Upper lobe of right lung (tissue), 1 donor: ENCODE data around the gene KHNYN. TPM values are rescaled to one million over a fixed set of nuclear protein-coding genes. Genes with fewer than 3 reads are reported as not detected.
"Not testable (repeated sequence)": the region's sequence is repeated elsewhere in the genome, so short reads cannot be mapped to it uniquely, and the experiment has no call there.

Experiments used
- ATAC-seq: fragments of 200-7000 bp; cut with Tn5 transposase; one replicate; pipeline ENCODE4 v1.9.1; 2020; ENCODE audit warnings: mild to moderate bottlenecking, moderate library complexity
- DNase-seq: peaks from one replicate; pipeline ENCODE4 v3.0.0-alpha.2; 2020
- H3K27ac ChIP-seq: fragments of 200-600 bp; one replicate; pipeline ENCODE4 v1.8.0; 2022
- H3K27me3 ChIP-seq: fragments of 200-600 bp; one replicate; pipeline ENCODE4 v1.8.0; 2022; ENCODE audit warnings: mild to moderate bottlenecking
- H3K36me3 ChIP-seq: fragments of 200-600 bp; one replicate; pipeline ENCODE4 v1.8.0; 2022
- H3K4me1 ChIP-seq: fragments of 200-600 bp; one replicate; pipeline ENCODE4 v1.8.0; 2022
- H3K4me3 ChIP-seq: fragments of 200-600 bp; one replicate; pipeline ENCODE4 v1.8.0; 2022; ENCODE audit warnings: mild to moderate bottlenecking
- H3K9me3 ChIP-seq: fragments of 200-600 bp; one replicate; pipeline ENCODE4 v1.8.0; 2022
- CTCF ChIP-seq: fragments of 200-600 bp; IDR thresholded peaks from one replicate; pipeline ENCODE4 v1.8.0; 2022; ENCODE audit warnings: antibody characterized with exemption
- intact Hi-C: fragments of 100-400 bp; cut with DNase I; formaldehyde crosslinking; loops from one replicate; pipeline ENCODE4 v1.11.0; 2022
- total RNA-seq: library from RNA; stranded (reverse); fragmentation: NEBNext Ultra II Directional; extraction: Animal tissue kit (Norgen Biotek cat#: 25700); gene quantifications from one replicate; pipeline ENCODE4 v1.2.1, GENCODE V29; 2021
- donor health status: DM: no; HTN: yes; CAD: no; lungs with severe emphysema.

The KHNYN gene
- total RNA-seq, 1 donor from 2014 or later, result 56.2 TPM

- Histone ChIP-seq H3K27me3 (no peaks in the 10 kb centered on the region), H3K4me1 (no peaks in the 10 kb centered on the region), H3K9me3 (no peaks in the 10 kb centered on the region), H3K4me3 (no peak overlapping the region), H3K36me3 (no peaks in the 10 kb centered on the region), H3K27ac (no peak overlapping the region)
- no peak for TF ChIP-seq CTCF
- no peak for DNase-seq
- ATAC-seq, result no peak
- intact Hi-C loops, result no loop called here
Observed at GRCh38 chr14:24473211-24473610, 43.5 kb downstream of the KHNYN start.

GRCh38 chr14:24475261-24475660, 45.5 kb downstream of the KHNYN start:
- no peaks in the 10 kb centered on the region for H3K4me1 ChIP-seq
- DNase-seq (no peak), ATAC-seq (no peak)
- TF ChIP-seq CTCF, result no peak
- intact Hi-C loops, result no loop called here
- no peaks in the 10 kb centered on the region for H3K27me3 ChIP-seq
- no peak overlapping the region for H3K27ac ChIP-seq
- no peak overlapping the region for H3K4me3 ChIP-seq
- H3K36me3 ChIP-seq, result no peaks in the 10 kb centered on the region
- no peaks in the 10 kb centered on the region for H3K9me3 ChIP-seq

GRCh38 chr14:24479999-24480398, 50.2 kb downstream of the KHNYN start:
- H3K4me3 ChIP-seq, H3K4me1 ChIP-seq, H3K36me3 ChIP-seq, ATAC-seq, H3K27ac ChIP-seq, H3K27me3 ChIP-seq, intact Hi-C loops, DNase-seq, H3K9me3 ChIP-seq: not testable (repeated sequence)

GRCh38 chr14:24481622-24482324, 52.0 kb downstream of the KHNYN start:
- no peak overlapping the region for H3K4me3 ChIP-seq
- H3K4me1 ChIP-seq, result no peaks in the 10 kb centered on the region
- no peak overlapping the region for H3K27ac ChIP-seq
- no peaks in the 10 kb centered on the region for H3K27me3 ChIP-seq
- TF ChIP-seq CTCF, result peak; percentile 48
- DNase-seq, result peak; percentile 69
- no peaks in the 10 kb centered on the region for H3K9me3 ChIP-seq
- ATAC-seq, result peak; percentile 89
- intact Hi-C loops, result no loop called here
- no peaks in the 10 kb centered on the region for H3K36me3 ChIP-seq

GRCh38 chr14:24482699-24483303, 53.0 kb downstream of the KHNYN start:
- H3K9me3 ChIP-seq, H3K4me3 ChIP-seq, H3K27me3 ChIP-seq, intact Hi-C loops, H3K36me3 ChIP-seq, H3K27ac ChIP-seq, H3K4me1 ChIP-seq, DNase-seq: not testable (repeated sequence)
- peak; percentile 58 for ATAC-seq

- DNase-seq (no peak), ATAC-seq (peak; percentile 19)
- no peak for TF ChIP-seq CTCF
- Histone ChIP-seq H3K27me3 (no peaks in the 10 kb centered on the region), H3K4me1 (no peaks in the 10 kb centered on the region), H3K4me3 (no peak overlapping the region), H3K36me3 (no peaks in the 10 kb centered on the region), H3K27ac (no peak overlapping the region), H3K9me3 (no peaks in the 10 kb centered on the region)
- intact Hi-C loops, result no loop called here
Observed at GRCh38 chr14:24483604-24484252, 54.0 kb downstream of the KHNYN start.

Other genes with a start within 250 kb of the KHNYN start
- 25.1 TPM for gene IPO4, start 241.1 kb upstream of the KHNYN start, total RNA-seq
- gene TM9SF1, start 234.5 kb upstream of the KHNYN start, total RNA-seq, result 52.0 TPM
- gene TSSK4, start 224.3 kb upstream of the KHNYN start, total RNA-seq, result not detected
- gene CHMP4A, start 216.5 kb upstream of the KHNYN start, total RNA-seq, result 48.0 TPM
- 17.8 TPM for gene MDP1, start 213.9 kb upstream of the KHNYN start, total RNA-seq
- gene NEDD8, start 197.6 kb upstream of the KHNYN start, total RNA-seq, result 142 TPM
- gene GMPR2, start 197.0 kb upstream of the KHNYN start, total RNA-seq, result 73.2 TPM
- gene TINF2, start 187.3 kb upstream of the KHNYN start, total RNA-seq, result 92.3 TPM
- 12.3 TPM for gene TGM1, start 166.8 kb upstream of the KHNYN start, total RNA-seq
- gene RABGGTA, start 158.4 kb upstream of the KHNYN start, total RNA-seq, result 50.3 TPM
- 28.0 TPM for gene DHRS1, start 130.2 kb upstream of the KHNYN start, total RNA-seq
- 21.4 TPM for gene NOP9, start 130.1 kb upstream of the KHNYN start, total RNA-seq
- gene CIDEB, start 122.0 kb upstream of the KHNYN start, total RNA-seq, result 18.8 TPM
- 6.4 TPM for gene LTB4R2, start 119.8 kb upstream of the KHNYN start, total RNA-seq
- gene LTB4R, start 118.5 kb upstream of the KHNYN start, total RNA-seq, result 9.8 TPM
- gene ADCY4, start 94.9 kb upstream of the KHNYN start, total RNA-seq, result 54.5 TPM
- gene RIPK3, start 90.0 kb upstream of the KHNYN start, total RNA-seq, result 23.4 TPM
- 42.5 TPM for gene NFATC4, start 61.8 kb upstream of the KHNYN start, total RNA-seq
- 16.6 TPM for gene NYNRIN, start 31.0 kb upstream of the KHNYN start, total RNA-seq
- 2.9 TPM for gene CBLN3, start 286 bp upstream of the KHNYN start, total RNA-seq
- 61.6 TPM for gene SDR39U1, start 12.8 kb downstream of the KHNYN start, total RNA-seq
- 1.4 TPM for gene CMA1, start 78.3 kb downstream of the KHNYN start, total RNA-seq
- gene CTSG, start 146.3 kb downstream of the KHNYN start, total RNA-seq, result 9.7 TPM
- gene GZMH, start 179.7 kb downstream of the KHNYN start, total RNA-seq, result 4.7 TPM
- 8.1 TPM for gene GZMB, start 204.2 kb downstream of the KHNYN start, total RNA-seq